ENCODE data around the gene LGMN.

DNA sequence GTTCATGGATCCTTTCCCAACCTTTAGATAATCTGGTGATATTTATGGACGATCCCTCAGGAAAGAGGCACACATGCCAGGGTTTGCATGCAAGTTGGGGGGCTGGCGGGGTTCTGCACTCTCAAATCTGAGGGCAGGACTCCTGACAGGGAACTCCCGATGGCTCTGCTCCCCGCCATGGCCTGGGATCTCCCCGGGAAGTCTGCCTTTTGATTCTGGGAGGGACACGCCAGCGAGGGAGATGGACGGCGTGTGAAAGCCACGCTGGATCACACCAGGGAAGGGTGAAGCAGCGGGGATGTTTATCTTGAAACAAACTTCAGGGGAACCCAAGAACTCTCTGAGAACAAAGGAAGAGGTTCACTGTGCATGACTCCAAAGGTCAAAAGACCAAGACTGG, 43.6 kb downstream of the LGMN start:
- no peak for TF ChIP-seq RAD21 (CRISPR knock-in tag; conservative IDR thresholded peaks at IDR 0.05 in 1 of 2, IDR thresholded peaks at IDR 0.05 in 1 of 2)
- TF ChIP-seq SMAD2 (IDR thresholded peaks at IDR 0.05; ENCODE audit: low read depth, low read length) = no peak
- no peak for TF ChIP-seq ZNF668 (CRISPR knock-in tag; IDR thresholded peaks at IDR 0.05)
- TF ChIP-seq NR2F6 (CRISPR knock-in tag; IDR thresholded peaks at IDR 0.05) = no peak
